Fibroblast of lung (primary cell): ENCODE results near the gene DHDDS.

ENCODE experiments used
- CTCF ChIP-seq, 2 donors: IDR thresholded peaks in 1 of 2; conservative IDR thresholded peaks in 1 of 2; 1 replicate in 1 of 2; 2 replicates in 1 of 2; pipeline ENCODE4 v1.5.1; 2011 to 2012; ENCODE audit warnings: low read length in 2 of 2, control low read depth in 1 of 2, inconsistent platforms in 1 of 2, low read depth in 1 of 2, mild to moderate bottlenecking in 1 of 2
- EZH2 ChIP-seq: IDR thresholded peaks from 2 replicates; pipeline ENCODE4 v1.5.1; 2012; ENCODE audit warnings: low read length, control low read depth, mild to moderate bottlenecking; ENCODE audit errors: missing control alignments

GRCh38 chr1:26468911-26469310 lies 36.8 kb downstream of the DHDDS start:
- TF ChIP-seq CTCF (conservative IDR thresholded peaks at IDR 0.05 in 1 of 2, IDR thresholded peaks at IDR 0.05 in 1 of 2; ENCODE audit: low read depth in 1 of 2, low read length in 2 of 2) (no peak), EZH2 (no peak)
